ENCODE data around the gene STUB1. TPM values are rescaled to one million over a fixed set of nuclear protein-coding genes. Genes with fewer than 3 reads are reported as not detected.

The STUB1 gene
- total and polyA plus RNA-seq, 12 donors = 121 to 339 (median 190) TPM

DNA sequence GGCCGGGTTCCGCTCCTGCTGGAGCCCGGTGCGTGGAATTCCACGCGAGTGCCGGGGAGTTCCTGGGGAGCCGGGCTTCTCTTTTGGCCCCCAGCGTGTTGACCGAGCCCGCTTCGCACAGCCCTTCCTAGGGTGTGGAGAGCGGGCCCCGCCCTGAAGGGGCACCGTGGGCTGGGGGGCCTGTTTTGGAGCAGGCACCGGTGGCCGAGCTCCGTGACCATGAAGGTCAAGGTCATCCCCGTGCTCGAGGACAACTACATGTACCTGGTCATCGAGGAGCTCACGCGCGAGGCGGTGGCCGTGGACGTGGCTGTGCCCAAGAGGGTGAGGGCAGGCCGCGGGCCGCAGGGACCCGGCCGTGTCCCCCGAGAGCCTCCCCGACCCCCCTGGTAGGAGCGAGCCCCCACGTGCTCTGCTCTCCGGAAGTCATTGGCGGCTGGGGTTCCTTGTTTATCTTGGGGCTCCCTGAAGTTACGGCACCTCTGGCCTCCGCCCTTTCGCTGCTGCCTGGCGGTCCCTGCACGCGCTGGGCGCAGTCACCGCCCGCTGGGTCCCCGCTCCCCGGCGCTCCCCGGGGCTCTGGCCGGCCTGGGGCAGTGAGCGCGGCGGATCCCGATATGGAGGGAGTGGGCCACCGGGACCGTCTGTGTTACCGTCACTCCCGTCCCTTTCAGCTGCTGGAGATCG is 47.2 kb downstream of the STUB1 start:
- Histone ChIP-seq H3K9me3 (replicated peaks in 1 of 3) (no peaks in the 10 kb centered on the region), H3K27ac (peak overlapping the region in 2 of 5 donors; percentile 22 to 65), H3K4me1 (replicated peaks in 1 of 2) (peaks cover 16 to 19% of the 10 kb centered on the region in 2 donors), H3K36me3 (replicated peaks in 1 of 2) (peaks cover 0 to 10% of the 10 kb centered on the region in 2 donors), H3K4me3 (peak overlapping the region in 2 of 4 donors; percentile 22 to 64), H3K27me3 (no peaks in the 10 kb centered on the region)
- WGBS, 4 donors = 0 to 1% (median 0%) methylated on average over 5 to 61 of the region's 61 CpGs
- DNase-seq = peak in 2 of 7 donors; percentile 19 to 38
- TF ChIP-seq, protein P1, sequence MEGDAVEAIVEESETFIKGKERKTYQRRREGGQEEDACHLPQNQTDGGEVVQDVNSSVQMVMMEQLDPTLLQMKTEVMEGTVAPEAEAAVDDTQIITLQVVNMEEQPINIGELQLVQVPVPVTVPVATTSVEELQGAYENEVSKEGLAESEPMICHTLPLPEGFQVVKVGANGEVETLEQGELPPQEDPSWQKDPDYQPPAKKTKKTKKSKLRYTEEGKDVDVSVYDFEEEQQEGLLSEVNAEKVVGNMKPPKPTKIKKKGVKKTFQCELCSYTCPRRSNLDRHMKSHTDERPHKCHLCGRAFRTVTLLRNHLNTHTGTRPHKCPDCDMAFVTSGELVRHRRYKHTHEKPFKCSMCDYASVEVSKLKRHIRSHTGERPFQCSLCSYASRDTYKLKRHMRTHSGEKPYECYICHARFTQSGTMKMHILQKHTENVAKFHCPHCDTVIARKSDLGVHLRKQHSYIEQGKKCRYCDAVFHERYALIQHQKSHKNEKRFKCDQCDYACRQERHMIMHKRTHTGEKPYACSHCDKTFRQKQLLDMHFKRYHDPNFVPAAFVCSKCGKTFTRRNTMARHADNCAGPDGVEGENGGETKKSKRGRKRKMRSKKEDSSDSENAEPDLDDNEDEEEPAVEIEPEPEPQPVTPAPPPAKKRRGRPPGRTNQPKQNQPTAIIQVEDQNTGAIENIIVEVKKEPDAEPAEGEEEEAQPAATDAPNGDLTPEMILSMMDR (IDR thresholded peaks at IDR 0.05) = no peak
- TF ChIP-seq POLR2A (IDR thresholded peaks at IDR 0.05) = no peak
- intact Hi-C loops (cut with DNase I) = no loop called here

DNA sequence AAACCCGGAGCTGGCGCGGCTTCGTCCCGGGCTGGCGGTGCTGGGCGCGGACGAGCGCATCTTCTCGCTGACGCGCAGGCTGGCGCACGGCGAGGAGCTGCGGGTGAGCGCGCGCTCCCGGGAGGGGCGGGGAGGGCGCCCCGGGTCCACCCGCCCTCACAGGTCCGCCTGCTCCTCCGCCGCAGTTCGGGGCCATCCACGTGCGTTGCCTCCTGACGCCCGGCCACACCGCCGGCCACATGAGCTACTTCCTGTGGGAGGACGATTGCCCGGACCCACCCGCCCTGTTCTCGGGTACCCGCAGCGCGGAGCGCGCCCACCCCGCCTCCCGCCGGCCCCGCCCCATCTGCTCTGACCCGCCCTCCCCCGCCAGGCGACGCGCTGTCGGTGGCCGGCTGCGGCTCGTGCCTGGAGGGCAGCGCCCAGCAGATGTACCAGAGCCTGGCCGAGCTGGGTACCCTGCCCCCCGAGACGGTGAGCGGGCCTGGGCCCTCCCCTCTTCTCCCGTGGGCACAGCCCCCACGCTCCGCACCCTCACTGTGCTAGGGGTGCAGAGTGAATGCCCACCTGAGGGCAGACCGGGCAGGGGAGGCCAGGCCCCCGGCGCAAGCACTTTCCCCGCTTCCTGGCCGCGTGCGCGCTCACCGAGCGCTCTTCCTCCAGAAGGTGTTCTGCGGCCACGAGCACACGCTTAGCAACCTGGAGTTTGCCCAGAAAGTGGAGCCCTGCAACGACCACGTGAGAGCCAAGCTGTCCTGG is 48.1 kb downstream of the STUB1 start:
- no peaks in the 10 kb centered on the region for H3K9me3 ChIP-seq (replicated peaks in 1 of 3)
- TF ChIP-seq, protein P1 (IDR thresholded peaks at IDR 0.05) = no peak
- TF ChIP-seq POLR2A (IDR thresholded peaks at IDR 0.05) = no peak
- intact Hi-C loops (cut with DNase I) = no loop called here
- DNase-seq = peak in 6 of 7 donors; percentile 49 to 84 (median 64)
- no peaks in the 10 kb centered on the region for H3K27me3 ChIP-seq
- peak overlapping the region in 1 of 4 donors; percentile 64 for H3K4me3 ChIP-seq
- peaks cover 16 to 19% of the 10 kb centered on the region in 2 donors for H3K4me1 ChIP-seq (replicated peaks in 1 of 2)
- H3K36me3 ChIP-seq (replicated peaks in 1 of 2) = peaks cover 0 to 16% of the 10 kb centered on the region in 2 donors
- 1 to 2% (median 1%) methylated on average over 17 to 80 of the region's 80 CpGs; no CpG with 5 or more reads in 1 of the 4 donors for WGBS, 4 donors
- H3K27ac ChIP-seq = peak overlapping the region in 2 of 5 donors; percentile 22 to 65

DNA sequence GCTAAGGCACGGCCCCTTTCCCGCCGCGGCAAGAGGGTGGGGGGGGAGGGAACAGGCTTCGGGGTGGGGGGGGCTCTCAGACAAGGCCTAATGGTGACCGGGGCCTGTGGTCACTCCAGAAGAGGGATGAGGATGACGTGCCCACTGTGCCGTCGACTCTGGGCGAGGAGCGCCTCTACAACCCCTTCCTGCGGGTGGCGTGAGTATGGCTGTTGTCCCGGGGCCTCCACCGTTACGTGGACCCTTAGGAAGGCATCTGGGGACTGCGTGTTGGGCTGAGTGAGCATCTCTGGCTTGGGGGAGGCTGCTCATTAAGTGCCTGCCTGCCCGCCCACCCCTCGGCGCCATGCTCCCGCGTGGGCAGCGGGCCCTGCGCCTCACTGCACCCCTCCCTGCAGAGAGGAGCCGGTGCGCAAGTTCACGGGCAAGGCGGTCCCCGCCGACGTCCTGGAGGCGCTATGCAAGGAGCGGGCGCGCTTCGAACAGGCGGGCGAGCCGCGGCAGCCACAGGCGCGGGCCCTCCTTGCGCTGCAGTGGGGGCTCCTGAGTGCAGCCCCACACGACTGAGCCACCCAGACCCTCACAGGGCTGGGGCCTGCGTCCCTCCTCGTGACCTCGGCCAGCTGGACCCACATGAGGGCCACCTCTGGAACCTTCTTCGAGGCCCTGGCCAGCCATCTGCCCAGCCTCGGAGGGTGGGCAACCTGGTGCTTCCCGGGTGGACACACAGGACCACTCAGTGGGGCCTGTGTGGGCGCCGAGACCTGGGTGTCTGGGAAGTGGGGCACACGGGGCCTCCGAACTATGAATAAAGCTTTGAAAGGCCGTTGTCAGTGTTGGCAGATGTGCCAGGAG is 48.9 kb downstream of the STUB1 start:
- Histone ChIP-seq H3K9me3 (replicated peaks in 1 of 3) (no peaks in the 10 kb centered on the region), H3K27ac (no peak overlapping the region), H3K36me3 (replicated peaks in 1 of 2) (peaks cover 0 to 24% of the 10 kb centered on the region in 2 donors), H3K4me1 (replicated peaks in 1 of 2) (peaks cover 16 to 19% of the 10 kb centered on the region in 2 donors), H3K4me3 (no peak overlapping the region), H3K27me3 (no peaks in the 10 kb centered on the region)
- WGBS, 4 donors = 51 to 88% (median 59%) methylated on average over 26 to 55 of the region's 55 CpGs
- peak in 3 of 7 donors; percentile 9 to 63 (median 23) for DNase-seq
- intact Hi-C loops (cut with DNase I) = no loop called here
- TF ChIP-seq POLR2A (IDR thresholded peaks at IDR 0.05) = no peak
- TF ChIP-seq, protein P1 (IDR thresholded peaks at IDR 0.05) = no peak

All from adrenal gland (tissue), 12 donors.